GM23338 (cell line): ENCODE data around the gene KAT2A. TPM values are rescaled to one million over a fixed set of nuclear protein-coding genes. Genes with fewer than 3 reads are reported as not detected.
A peak's percentile ranks its signal among the peaks of the same experiment; 100 is the strongest.

Experiments
- ATAC-seq: fragments of 200-7000 bp; cut with Tn5 transposase; 3 replicates; pipeline ENCODE4 v1.9.1; 2020
- DNase-seq: peaks from one replicate; pipeline ENCODE4 v3.0.0-alpha.2; 2015; ENCODE audit warnings: low spot score
- H2AFZ ChIP-seq: fragments of 200-600 bp; sonication (generic); 2 replicates; pipeline ENCODE4 v1.8.0; 2016; ENCODE audit warnings: antibody characterized with exemption, mild to moderate bottlenecking, moderate library complexity
- H3F3A ChIP-seq: fragments of 200-600 bp; sonication (generic); replicated peaks from 2 replicates; pipeline ENCODE4 v1.8.0; 2017; ENCODE audit warnings: antibody characterized with exemption, mixed run types, low read depth
- H3K27ac ChIP-seq: fragments of 200-600 bp; sonication (generic); 2 replicates; pipeline ENCODE4 v1.6.1; 2016; ENCODE audit warnings: low read depth
- H3K27me3 ChIP-seq: fragments of 200-600 bp; sonication (generic); 2 replicates; pipeline ENCODE4 v1.8.0; 2016; ENCODE audit warnings: mild to moderate bottlenecking, mixed run types, moderate library complexity; ENCODE audit not compliant: insufficient read depth
- H3K36me3 ChIP-seq: fragments of 200-600 bp; sonication (generic); 2 replicates; pipeline ENCODE4 v1.8.0; 2016; ENCODE audit warnings: mild to moderate bottlenecking; ENCODE audit not compliant: insufficient read depth
- H3K4me1 ChIP-seq: fragments of 200-600 bp; sonication (generic); 2 replicates; pipeline ENCODE4 v1.8.0; 2016; ENCODE audit warnings: mild to moderate bottlenecking, moderate library complexity; ENCODE audit not compliant: insufficient read depth
- H3K4me2 ChIP-seq: fragments of 200-600 bp; sonication (generic); 2 replicates; pipeline ENCODE4 v1.7.1; 2017; ENCODE audit warnings: mixed run types
- H3K4me3 ChIP-seq: fragments of 200-600 bp; sonication (generic); 2 replicates; pipeline ENCODE4 v1.6.1; 2016; ENCODE audit warnings: mixed run types
- H3K79me2 ChIP-seq: fragments of 200-600 bp; sonication (generic); replicated peaks from 2 replicates; pipeline ENCODE4 v1.8.0; 2017; ENCODE audit warnings: mild to moderate bottlenecking; ENCODE audit not compliant: insufficient read depth
- H3K9me2 ChIP-seq: fragments of 200-600 bp; sonication (generic); 2 replicates; pipeline ENCODE4 v1.8.0; 2017; ENCODE audit not compliant: insufficient read depth
- H4K20me1 ChIP-seq: fragments of 200-600 bp; sonication (generic); replicated peaks from 2 replicates; pipeline ENCODE4 v1.8.0; 2017; ENCODE audit warnings: mild to moderate bottlenecking; ENCODE audit not compliant: insufficient read depth
- H3K27ac Mint-ChIP-seq: 2 replicates; pipeline ENCODE4 v1.8.0; 2020; ENCODE audit warnings: inconsistent platforms, mild to moderate bottlenecking, moderate library complexity, mixed read lengths
- H3K27me3 Mint-ChIP-seq: 3 replicates; pipeline ENCODE4 v1.8.0; 2022; ENCODE audit warnings: low read depth, mild to moderate bottlenecking, moderate library complexity, mixed read lengths, inconsistent platforms; ENCODE audit not compliant: insufficient read depth, poor library complexity
- H3K36me3 Mint-ChIP-seq: 3 replicates; pipeline ENCODE4 v1.8.0; 2021; ENCODE audit warnings: low read depth, mild to moderate bottlenecking, inconsistent platforms, moderate library complexity, mixed read lengths
- H3K4me1 Mint-ChIP-seq: 3 replicates; pipeline ENCODE4 v1.8.0; 2020; ENCODE audit warnings: mild to moderate bottlenecking, inconsistent platforms, mixed read lengths
- H3K4me3 Mint-ChIP-seq: 3 replicates; pipeline ENCODE4 v1.8.0; 2021; ENCODE audit warnings: moderate library complexity, mild to moderate bottlenecking, inconsistent platforms, mixed read lengths
- H3K9me3 Mint-ChIP-seq: 3 replicates; pipeline ENCODE4 v1.8.0; 2020; ENCODE audit warnings: moderate library complexity, mild to moderate bottlenecking, inconsistent platforms, mixed read lengths
- EZH2 ChIP-seq: fragments of 200-600 bp; sonication (generic); IDR thresholded peaks from one replicate; pipeline ENCODE4 v1.8.0; 2017; ENCODE audit warnings: antibody characterized with exemption, mild to moderate bottlenecking, low read depth; ENCODE audit not compliant: unreplicated experiment
- EZH2phosphoT487 ChIP-seq: fragments of 200-600 bp; sonication (generic); IDR thresholded peaks from one replicate; pipeline ENCODE4 v1.8.1; 2018; ENCODE audit warnings: antibody characterized with exemption; ENCODE audit not compliant: unreplicated experiment
- JUNB ChIP-seq: IDR thresholded peaks from one replicate; pipeline ENCODE4 v1.6.1; 2016; ENCODE audit warnings: antibody characterized with exemption; ENCODE audit not compliant: unreplicated experiment
- NANOG ChIP-seq: IDR thresholded peaks from 2 replicates; pipeline ENCODE4 v1.6.1; 2016; ENCODE audit warnings: antibody characterized with exemption, borderline replicate concordance
- POLR2AphosphoS5 ChIP-seq: IDR thresholded peaks from 2 replicates; pipeline ENCODE4 v1.6.1; 2016; ENCODE audit warnings: antibody characterized with exemption, low read depth
- REST ChIP-seq: IDR thresholded peaks from one replicate; pipeline ENCODE4 v1.6.1; 2018; ENCODE audit warnings: antibody characterized with exemption; ENCODE audit not compliant: unreplicated experiment
- STAT1 ChIP-seq: IDR thresholded peaks from one replicate; pipeline ENCODE4 v1.6.1; 2016; ENCODE audit warnings: antibody characterized with exemption; ENCODE audit not compliant: unreplicated experiment
- ZNF114 ChIP-seq: fragments of 250-450 bp; sonication (Bioruptor Pico); IDR thresholded peaks from 2 replicates; pipeline ENCODE4 v1.5.0; 2020; ENCODE audit warnings: mild to moderate bottlenecking, moderate library complexity
- ZNF331 ChIP-seq: fragments of 250-450 bp; sonication (Bioruptor Pico); IDR thresholded peaks from 2 replicates; pipeline ENCODE4 v1.5.0; 2020; ENCODE audit warnings: low read depth, mild to moderate bottlenecking, moderate library complexity
- ZNF462 ChIP-seq: fragments of 250-450 bp; sonication (Bioruptor Pico); IDR thresholded peaks from 2 replicates; pipeline ENCODE4 v1.5.0; 2020; ENCODE audit warnings: mild to moderate bottlenecking, moderate library complexity
- long read RNA-seq: library from polyadenylated mRNA; unstranded; transcript quantifications from one replicate; pipeline ENCODE4 v2.0.0, GENCODE V29; 2020; ENCODE audit not compliant: unreplicated experiment
- polyA plus RNA-seq: library from polyadenylated mRNA; unstranded; fragments of >200 nt; fragmentation: Nextera tagmentation; extraction: Ambion mirVana; gene quantifications from 2 replicates; pipeline ENCODE4 v1.2.1, GENCODE V29; 2016
- total RNA-seq: library from RNA; depleted of rRNA; stranded (reverse); fragments of >200 nt; shearing (Covaris generic); gene quantifications from 2 replicates; pipeline ENCODE4 v1.2.3, GENCODE V29; 2014; rRNA removed
- TF ChIP-seq, protein P1 (sequence below): IDR thresholded peaks from 2 replicates; pipeline ENCODE4 v1.6.1; 2016; ENCODE audit warnings: antibody characterized with exemption
- TF ChIP-seq, protein P2 (sequence below), 2 experiments: fragments of 200-600 bp in 1 of 2; sonication (generic) in 1 of 2; conservative IDR thresholded peaks; 2 replicates each; pipeline versions ENCODE4 v1.5.1 to v1.6.1; 2016 to 2017; ENCODE audit warnings: antibody characterized with exemption in 2 of 2, low read depth in 2 of 2, mild to moderate bottlenecking in 2 of 2, moderate library complexity in 1 of 2

Gene KAT2A
- total RNA-seq (25.2 and 44.5 TPM in 2 replicates), polyA plus RNA-seq (13.9 and 16.4 TPM in 2 replicates)
- long read RNA-seq, partial matches to known transcripts, result 1 of 1 reads
- long read RNA-seq, other reads (novel, unspliced or antisense), result 0 of 1 reads

DNA sequence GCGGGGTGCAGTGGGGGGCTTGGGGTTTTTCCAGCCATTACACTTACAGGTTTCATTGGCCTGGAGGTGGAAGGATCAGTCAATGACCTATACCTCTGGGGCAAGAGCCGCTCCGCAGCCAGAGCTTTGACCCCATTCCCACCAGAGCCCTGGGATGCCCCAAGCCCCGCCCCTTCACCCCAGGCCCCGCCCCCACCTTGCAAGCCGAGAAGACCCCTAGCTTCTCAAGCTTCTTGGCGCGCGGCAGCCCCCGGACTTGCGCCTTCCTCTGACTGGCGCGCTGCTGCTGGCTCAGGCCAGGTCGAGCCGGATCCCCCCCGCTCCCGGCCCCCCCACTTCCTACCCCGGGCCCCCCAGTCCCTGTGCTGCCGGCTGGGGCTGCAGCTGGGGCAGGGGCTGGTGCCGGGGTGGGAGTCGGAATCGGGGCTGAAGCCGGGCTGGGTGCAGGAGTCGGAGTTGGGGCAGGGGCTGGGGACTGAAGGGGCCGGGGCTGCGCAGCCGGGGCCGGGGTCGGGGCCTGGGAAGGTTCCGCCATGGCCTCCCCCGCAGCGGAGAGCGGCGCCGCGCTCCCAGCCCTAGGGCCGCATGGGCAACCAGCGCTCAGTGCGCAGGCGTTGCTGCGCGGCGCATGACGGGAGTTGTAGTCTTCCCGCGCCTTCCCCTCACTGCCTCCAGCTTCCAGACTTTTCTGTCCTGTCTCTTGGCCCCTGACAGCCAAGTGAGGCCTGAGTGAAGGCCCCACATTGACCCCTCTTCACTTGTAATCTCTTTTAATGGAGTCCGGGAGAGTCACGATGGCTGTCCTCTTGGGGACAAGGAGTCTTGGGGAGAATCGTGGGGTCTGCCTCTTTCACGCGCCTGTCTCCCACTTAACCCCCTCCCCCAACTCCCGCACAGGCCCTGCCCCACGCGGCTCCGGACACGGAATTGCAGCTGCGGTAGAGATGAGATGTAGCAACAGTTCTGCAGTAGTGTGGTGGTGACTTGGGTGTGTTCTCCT is at the start of gene KAT2A:
KAT2A (minus strand) TSS at position 598 of the 1,000 bp plus-strand sequence; CDS start at position 535, 63 bp downstream.
- peak; percentile 94 for DNase-seq
- Mint-ChIP-seq H3K4me3 (peak within 1 kb of the TSS; percentile 67), H3K4me1 (peaks cover 25% of the 10 kb centered on the region), H3K27ac (peak within 1 kb of the TSS; percentile 56; the same call in 1 of the 2 replicates), H3K9me3 (no peaks in the 10 kb centered on the region; the same call in 2 of the 3 replicates), H3K36me3 (peaks cover 35% of the 10 kb centered on the region), H3K27me3 (peaks cover 24% of the 10 kb centered on the region)
- Histone ChIP-seq H3K27me3 (no peaks in the 10 kb centered on the region), H3K9me2 (no peaks in the 10 kb centered on the region), H2AFZ (peak within 1 kb of the TSS; percentile 83), H3K4me2 (peak within 1 kb of the TSS; percentile 86), H3F3A (peaks cover 11% of the 10 kb centered on the region; the same call in 1 of the 2 replicates), H3K27ac (peak within 1 kb of the TSS; percentile 88; the same call in 1 of the 2 replicates), H3K4me1 (peaks cover 19% of the 10 kb centered on the region; the same call in 1 of the 2 replicates), H4K20me1 (0 out of 2 replicates have a peak, but pooled peaks cover 4% of the 10 kb centered on the region), H3K79me2 (no peaks in the 10 kb centered on the region), H3K36me3 (no peaks in the 10 kb centered on the region), H3K4me3 (peak within 1 kb of the TSS; percentile 75)
- peak; percentile 82 for ATAC-seq
- TF ChIP-seq EZH2phosphoT487 (no peak), STAT1 (no peak), ZNF462 (no peak), REST (no peak), EZH2 (no peak), NANOG (no peak), POLR2AphosphoS5 (peak; percentile 70), ZNF114 (CRISPR knock-in tag) (no peak), JUNB (no peak), ZNF331 (CRISPR knock-in tag) (no peak)
- TF ChIP-seq, protein P1, sequence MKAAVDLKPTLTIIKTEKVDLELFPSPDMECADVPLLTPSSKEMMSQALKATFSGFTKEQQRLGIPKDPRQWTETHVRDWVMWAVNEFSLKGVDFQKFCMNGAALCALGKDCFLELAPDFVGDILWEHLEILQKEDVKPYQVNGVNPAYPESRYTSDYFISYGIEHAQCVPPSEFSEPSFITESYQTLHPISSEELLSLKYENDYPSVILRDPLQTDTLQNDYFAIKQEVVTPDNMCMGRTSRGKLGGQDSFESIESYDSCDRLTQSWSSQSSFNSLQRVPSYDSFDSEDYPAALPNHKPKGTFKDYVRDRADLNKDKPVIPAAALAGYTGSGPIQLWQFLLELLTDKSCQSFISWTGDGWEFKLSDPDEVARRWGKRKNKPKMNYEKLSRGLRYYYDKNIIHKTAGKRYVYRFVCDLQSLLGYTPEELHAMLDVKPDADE, result peak; percentile 67; the same call in 1 of the 2 replicates
- TF ChIP-seq, protein P2, sequence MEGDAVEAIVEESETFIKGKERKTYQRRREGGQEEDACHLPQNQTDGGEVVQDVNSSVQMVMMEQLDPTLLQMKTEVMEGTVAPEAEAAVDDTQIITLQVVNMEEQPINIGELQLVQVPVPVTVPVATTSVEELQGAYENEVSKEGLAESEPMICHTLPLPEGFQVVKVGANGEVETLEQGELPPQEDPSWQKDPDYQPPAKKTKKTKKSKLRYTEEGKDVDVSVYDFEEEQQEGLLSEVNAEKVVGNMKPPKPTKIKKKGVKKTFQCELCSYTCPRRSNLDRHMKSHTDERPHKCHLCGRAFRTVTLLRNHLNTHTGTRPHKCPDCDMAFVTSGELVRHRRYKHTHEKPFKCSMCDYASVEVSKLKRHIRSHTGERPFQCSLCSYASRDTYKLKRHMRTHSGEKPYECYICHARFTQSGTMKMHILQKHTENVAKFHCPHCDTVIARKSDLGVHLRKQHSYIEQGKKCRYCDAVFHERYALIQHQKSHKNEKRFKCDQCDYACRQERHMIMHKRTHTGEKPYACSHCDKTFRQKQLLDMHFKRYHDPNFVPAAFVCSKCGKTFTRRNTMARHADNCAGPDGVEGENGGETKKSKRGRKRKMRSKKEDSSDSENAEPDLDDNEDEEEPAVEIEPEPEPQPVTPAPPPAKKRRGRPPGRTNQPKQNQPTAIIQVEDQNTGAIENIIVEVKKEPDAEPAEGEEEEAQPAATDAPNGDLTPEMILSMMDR (conservative IDR thresholded peaks at IDR 0.05; ENCODE audit: low read depth in 2 of 2), result no peak
